RPMI8226 (cell line): ENCODE data around the gene TCTN2.

Experiments
- DNase-seq: peaks from one replicate; pipeline ENCODE4 v3.0.0-alpha.2; 2015

Gene TCTN2

GRCh38 chr12:123670882-123671728, at the start of gene TCTN2:
Gene TCTN2, plus strand, starts transcription at chr12:123671113. Its CDS starts 128 bp downstream, at chr12:123671241.
- peak; percentile 84 for DNase-seq

GRCh38 chr12:123621619-123622530, 49.0 kb upstream of the TCTN2 start:
- no peak for DNase-seq

GRCh38 chr12:123633379-123634141, 37.4 kb upstream of the TCTN2 start, which contains the start of the genes EIF2B1 and GTF2H3:
Gene EIF2B1, minus strand, starts transcription at chr12:123633686. Its CDS starts 129 bp downstream, at chr12:123633557.
Gene GTF2H3, plus strand, starts transcription at chr12:123633829. Its CDS starts 31 bp downstream, at chr12:123633860.
- peak; percentile 95 for DNase-seq

GRCh38 chr12:123634142-123634561, 36.8 kb upstream of the TCTN2 start:
- no peak for DNase-seq

- no peak for DNase-seq
Measured at GRCh38 chr12:123643911-123644310, 27.0 kb upstream of the TCTN2 start.

- no peak for DNase-seq
Measured at GRCh38 chr12:123645380-123645779, 25.5 kb upstream of the TCTN2 start.

- no peak for DNase-seq
Measured at GRCh38 chr12:123645878-123646277, 25.0 kb upstream of the TCTN2 start.

GRCh38 chr12:123648401-123648800, 22.5 kb upstream of the TCTN2 start:
- DNase-seq = no peak

GRCh38 chr12:123654129-123654701, 16.7 kb upstream of the TCTN2 start:
- DNase-seq = no peak

GRCh38 chr12:123655420-123655819, 15.5 kb upstream of the TCTN2 start:
- DNase-seq = no peak

- no peak for DNase-seq
Measured at GRCh38 chr12:123656392-123656791, 14.5 kb upstream of the TCTN2 start.

GRCh38 chr12:123657211-123657610, 13.7 kb upstream of the TCTN2 start:
- DNase-seq = no peak

- no peak for DNase-seq
Measured at GRCh38 chr12:123659996-123660727, 10.8 kb upstream of the TCTN2 start.

GRCh38 chr12:123667771-123668170, 3.1 kb upstream of the TCTN2 start:
- DNase-seq = no peak

GRCh38 chr12:123671876-123672275, 963 bp downstream of the TCTN2 start:
- no peak for DNase-seq

GRCh38 chr12:123675436-123675835, 4.5 kb downstream of the TCTN2 start:
- DNase-seq = no peak

- no peak for DNase-seq
Measured at GRCh38 chr12:123676616-123677320, 5.9 kb downstream of the TCTN2 start.

- DNase-seq = no peak
Measured at GRCh38 chr12:123678981-123679380, 8.1 kb downstream of the TCTN2 start.

GRCh38 chr12:123681605-123682004, 10.7 kb downstream of the TCTN2 start:
- no peak for DNase-seq

- no peak for DNase-seq
Measured at GRCh38 chr12:123683964-123684363, 13.1 kb downstream of the TCTN2 start.

- no peak for DNase-seq
Measured at GRCh38 chr12:123686636-123687190, 15.8 kb downstream of the TCTN2 start.
